HL-60 (cell line): ENCODE measurements around the gene NFYC.

ENCODE experiments used
- CTCF ChIP-seq: IDR thresholded peaks from one replicate; pipeline ENCODE4 v1.5.1; 2011; ENCODE audit warnings: low read length, control low read depth, inconsistent platforms; ENCODE audit not compliant: insufficient read depth
- GABPA ChIP-seq: IDR thresholded peaks from 2 replicates; pipeline ENCODE4 v1.6.1; 2012; ENCODE audit warnings: low read depth
- POLR2AphosphoS5 ChIP-seq: IDR thresholded peaks from 2 replicates; pipeline ENCODE4 v1.6.1; 2012; ENCODE audit warnings: low read depth
- REST ChIP-seq: IDR thresholded peaks from 2 replicates; pipeline ENCODE4 v1.6.1; 2012; ENCODE audit warnings: low read depth; ENCODE audit not compliant: insufficient replicate concordance

GRCh38 chr1:40773748-40774265, 82.3 kb downstream of the NFYC start:
- TF ChIP-seq POLR2AphosphoS5: no peak
- no peak for TF ChIP-seq CTCF
- TF ChIP-seq REST: no peak
- TF ChIP-seq GABPA: no peak
